ENCODE measurements around the gene DDX4. TPM values are rescaled to one million over a fixed set of nuclear protein-coding genes. Genes with fewer than 3 reads are reported as not detected.

Gene DDX4
- total RNA-seq, 4 donors from 2014 or later = not detected

- TF ChIP-seq POLR2A (IDR thresholded peaks at IDR 0.05) (no peak), EP300 (IDR thresholded peaks at IDR 0.05) (no peak), POLR2AphosphoS5 (IDR thresholded peaks at IDR 0.05) (no peak), CTCF (IDR thresholded peaks at IDR 0.05) (no peak)
- WGBS, 2 donors (ENCODE audit: low coverage in 1 of 2) = 85% methylated on average over 4 of the region's 4 CpGs; no CpG with 5 or more reads in 1 of the 2 donors
Measured at GRCh38 chr5:55857247-55857640, 119.4 kb downstream of the DDX4 start.

GRCh38 chr5:55858104-55858503 is 120.2 kb downstream of the DDX4 start:
- H3K27me3 ChIP-seq = peaks cover 8% of the 10 kb centered on the region
- H3K4me1 ChIP-seq = no peaks in the 10 kb centered on the region
- WGBS, 2 donors (ENCODE audit: low coverage in 1 of 2) = 65 to 75% methylated on average over 2 of the region's 2 CpGs
- no peak for ATAC-seq
- H3K9me3 ChIP-seq = peaks cover 0 to 3% (median 0%) of the 10 kb centered on the region in 3 donors
- no peaks in the 10 kb centered on the region for H3K36me3 ChIP-seq
- TF ChIP-seq POLR2AphosphoS5 (IDR thresholded peaks at IDR 0.05) (no peak), EP300 (IDR thresholded peaks at IDR 0.05) (no peak), CTCF (IDR thresholded peaks at IDR 0.05) (no peak), POLR2A (IDR thresholded peaks at IDR 0.05) (no peak)
- H3K27ac ChIP-seq = no peak overlapping the region
- no peak overlapping the region for H3K4me3 ChIP-seq

More at GRCh38 chr5:55857247-55857640, 119.4 kb downstream of the DDX4 start:
- H3K27ac ChIP-seq = no peak overlapping the region
- H3K4me1 ChIP-seq = no peaks in the 10 kb centered on the region
- H3K27me3 ChIP-seq = peaks cover 5% of the 10 kb centered on the region
- H3K4me3 ChIP-seq = no peak overlapping the region
- no peaks in the 10 kb centered on the region for H3K36me3 ChIP-seq
- no peak for ATAC-seq
- H3K9me3 ChIP-seq = peaks cover 0 to 3% (median 0%) of the 10 kb centered on the region in 3 donors

- Histone ChIP-seq H3K27me3 (peaks cover 8% of the 10 kb centered on the region), H3K4me3 (no peak overlapping the region), H3K4me1 (no peaks in the 10 kb centered on the region), H3K27ac (no peak overlapping the region), H3K36me3 (no peaks in the 10 kb centered on the region), H3K9me3 (peaks cover 0 to 3% (median 0%) of the 10 kb centered on the region in 3 donors)
- no peak for ATAC-seq
- no peak for TF ChIP-seq POLR2A (IDR thresholded peaks at IDR 0.05)
- no peak for TF ChIP-seq POLR2AphosphoS5 (IDR thresholded peaks at IDR 0.05)
- TF ChIP-seq CTCF (IDR thresholded peaks at IDR 0.05) = no peak
- TF ChIP-seq EP300 (IDR thresholded peaks at IDR 0.05) = no peak
- 30 to 87% methylated on average over 2 to 3 of the region's 3 CpGs for WGBS, 2 donors (ENCODE audit: low coverage in 1 of 2)
Measured at GRCh38 chr5:55860288-55860687, 122.4 kb downstream of the DDX4 start.

GRCh38 chr5:55860709-55861108 is 122.8 kb downstream of the DDX4 start:
- no peak for ATAC-seq
- Histone ChIP-seq H3K27me3 (peaks cover 5% of the 10 kb centered on the region), H3K36me3 (no peaks in the 10 kb centered on the region), H3K27ac (no peak overlapping the region), H3K4me3 (no peak overlapping the region), H3K9me3 (peaks cover 0 to 3% (median 0%) of the 10 kb centered on the region in 3 donors), H3K4me1 (no peaks in the 10 kb centered on the region)
- no peak for TF ChIP-seq POLR2AphosphoS5 (IDR thresholded peaks at IDR 0.05)
- TF ChIP-seq EP300 (IDR thresholded peaks at IDR 0.05) = no peak
- TF ChIP-seq POLR2A (IDR thresholded peaks at IDR 0.05) = no peak
- TF ChIP-seq CTCF (IDR thresholded peaks at IDR 0.05) = no peak
- 71 to 95% methylated on average over 3 to 4 of the region's 4 CpGs for whole genome bisulfite sequencing, 2 donors (ENCODE audit: low coverage in 1 of 2)
